ENCODE measurements around the gene PAPPA2.
"Not testable (repeated sequence)": the region's sequence is repeated elsewhere in the genome, so short reads cannot be mapped to it uniquely, and the experiment has no call there.

Gene PAPPA2

DNA sequence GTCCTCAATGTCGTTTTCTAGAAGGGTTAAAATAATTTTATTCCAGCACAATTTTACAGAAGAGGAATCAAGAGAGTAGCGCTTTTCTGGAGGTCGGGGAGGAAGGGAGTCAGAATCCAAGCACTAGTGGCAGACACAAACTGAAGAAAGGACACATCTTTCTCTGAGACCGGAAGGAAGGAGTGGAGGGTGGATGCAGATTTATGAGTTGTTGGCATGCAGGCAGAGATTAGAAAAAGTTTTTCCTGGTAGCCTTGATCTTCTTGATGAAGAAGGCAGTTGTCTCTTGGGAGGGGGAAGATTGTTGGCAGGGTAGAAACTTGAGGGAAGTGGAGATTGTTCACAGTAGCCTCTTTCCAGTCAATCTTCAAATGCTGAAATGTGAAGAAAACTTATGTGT lies 149.8 kb downstream of the PAPPA2 start:
- DNase-seq, result no peak

DNA sequence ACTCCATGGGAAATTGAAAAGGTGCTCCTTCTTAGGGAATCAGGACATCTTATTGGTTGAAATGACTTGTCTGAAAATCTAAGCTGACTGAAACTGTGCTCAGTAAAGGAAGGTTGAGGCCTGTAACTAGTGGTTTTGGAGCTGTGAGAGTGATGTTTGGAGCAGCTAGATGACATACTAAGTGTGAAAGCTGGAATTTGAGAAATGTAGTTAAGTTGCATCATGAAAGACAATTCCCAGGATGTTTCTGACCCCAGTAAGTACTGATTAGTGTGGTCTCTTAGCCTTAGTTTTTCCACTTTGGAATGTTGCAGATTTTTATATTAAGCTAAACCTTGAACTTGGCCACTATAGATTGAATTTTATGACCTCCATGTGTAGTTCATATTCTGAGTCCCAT lies 154.9 kb downstream of the PAPPA2 start:
- no peak for DNase-seq

- DNase-seq, result no peak
Observed at GRCh38 chr1:176619261-176619660, 156.3 kb downstream of the PAPPA2 start.

DNA sequence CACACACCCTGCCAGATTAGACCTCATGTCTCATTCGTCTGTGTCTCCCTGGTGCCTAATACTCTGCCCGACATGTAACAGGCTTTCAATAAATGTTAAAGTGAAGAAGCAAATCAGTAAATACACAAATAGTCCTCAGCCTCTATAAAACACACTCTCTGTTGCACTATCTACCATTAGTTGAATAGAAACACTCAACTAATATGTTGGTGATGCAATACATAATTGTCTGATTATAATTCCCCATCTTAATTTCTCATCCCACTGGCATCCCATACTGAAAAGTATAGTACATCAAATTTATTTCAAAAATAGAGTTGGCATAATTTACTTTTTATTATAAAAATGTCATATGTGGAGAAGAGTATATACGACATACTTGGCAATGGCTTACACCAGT lies 162.4 kb downstream of the PAPPA2 start:
- DNase-seq, result no peak

DNA sequence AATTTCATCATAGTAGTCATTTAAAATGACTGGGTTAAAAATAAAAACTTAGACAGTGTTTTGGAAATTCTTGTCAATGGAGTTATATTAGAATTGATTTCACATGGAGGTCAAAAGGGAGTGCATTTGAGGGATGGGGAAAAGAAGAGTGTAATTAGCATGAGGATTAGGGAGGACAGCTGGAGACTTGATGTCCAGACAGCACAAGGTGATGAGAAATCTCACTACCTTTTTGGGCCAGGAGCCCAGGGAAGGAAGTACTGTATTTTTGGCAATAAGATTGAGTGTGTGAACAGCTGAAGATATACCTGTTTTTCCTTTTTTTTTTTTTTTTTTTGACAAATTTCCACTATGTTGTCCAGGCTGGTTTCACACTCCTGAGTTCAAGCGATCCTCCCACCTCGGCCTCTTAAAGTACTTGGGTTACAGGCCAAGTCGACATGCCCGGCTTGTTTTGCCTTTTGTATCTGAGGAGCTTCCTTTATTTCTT lies 163.6 kb downstream of the PAPPA2 start:
- no peak for DNase-seq

GRCh38 chr1:176628775-176629174 lies 165.8 kb downstream of the PAPPA2 start:
- no peak for DNase-seq

DNA sequence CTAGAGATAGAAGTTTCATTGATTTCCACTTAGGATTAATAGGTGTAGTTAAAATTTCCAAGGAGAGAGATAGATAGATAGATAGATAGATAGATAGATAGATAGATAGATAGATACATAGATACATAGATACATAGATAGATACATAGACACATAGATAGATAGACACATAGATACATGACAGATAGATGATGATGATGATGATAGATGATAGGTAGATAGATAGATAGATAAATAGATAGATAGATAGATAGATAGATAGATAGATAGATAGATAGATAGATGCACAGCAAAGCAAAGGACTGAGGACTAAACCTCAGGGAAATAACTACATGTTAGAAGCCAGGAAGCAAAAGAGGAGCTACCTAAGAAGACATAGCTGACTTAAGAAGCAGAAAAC lies 171.8 kb downstream of the PAPPA2 start:
- DNase-seq, result not testable (repeated sequence)

DNA sequence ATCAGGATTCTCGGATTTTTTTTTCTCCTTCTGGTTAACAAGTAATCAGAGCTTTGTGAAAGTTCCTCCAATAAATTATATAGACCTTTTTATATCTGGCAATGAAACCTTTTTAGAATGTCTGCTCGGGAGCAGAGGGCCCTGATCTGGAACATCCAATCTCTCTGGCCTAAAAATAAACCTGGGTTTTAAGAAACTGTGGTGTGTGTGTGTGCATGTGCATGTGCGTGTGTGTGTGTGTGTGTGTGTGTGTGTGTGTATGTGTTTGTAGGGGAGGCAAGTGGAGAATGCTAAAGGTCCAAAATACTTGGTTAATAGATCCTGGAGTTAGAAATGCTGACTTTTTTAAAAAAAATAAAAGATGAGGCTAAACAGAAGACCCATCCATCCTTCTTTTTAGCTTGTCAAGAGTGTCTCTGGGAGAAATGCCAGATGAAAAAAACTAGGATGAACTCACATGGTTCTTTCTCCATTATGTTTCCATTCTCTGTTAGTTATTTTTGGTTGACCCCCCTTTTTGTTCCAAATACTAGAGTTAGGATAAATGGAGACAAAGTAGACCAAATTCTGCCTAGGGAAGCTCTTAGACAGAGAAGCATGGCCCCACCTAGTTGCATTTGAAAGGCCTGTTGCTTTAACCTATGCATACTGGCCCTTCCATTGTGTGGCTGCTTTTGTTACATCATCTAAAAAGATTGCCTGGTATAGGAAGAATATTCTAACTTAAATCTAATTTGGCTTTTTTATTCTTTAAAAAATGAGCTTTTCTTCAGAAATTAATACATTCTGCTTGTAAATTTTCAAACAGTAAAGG lies 175.9 kb downstream of the PAPPA2 start:
- DNase-seq, result no peak

DNA sequence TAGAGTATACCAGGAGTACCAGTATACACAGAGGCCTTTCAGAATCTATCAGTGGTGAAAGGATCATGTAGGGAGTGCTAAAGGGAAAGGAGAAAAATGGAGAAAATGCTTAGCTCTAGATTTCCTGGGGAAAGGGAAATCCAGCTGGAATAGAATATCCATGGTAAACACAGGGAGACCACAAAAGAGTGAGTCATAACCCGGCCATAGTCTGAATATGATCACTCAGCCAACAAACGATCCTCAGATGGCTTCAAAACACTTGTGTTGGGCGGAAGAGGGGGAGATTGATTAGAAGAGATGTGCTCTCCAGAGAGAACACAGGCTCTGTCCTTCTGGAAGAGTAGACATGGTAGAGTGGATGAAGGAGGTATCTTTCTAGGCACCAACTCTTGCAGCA lies 180.6 kb downstream of the PAPPA2 start:
- no peak for DNase-seq

DNA sequence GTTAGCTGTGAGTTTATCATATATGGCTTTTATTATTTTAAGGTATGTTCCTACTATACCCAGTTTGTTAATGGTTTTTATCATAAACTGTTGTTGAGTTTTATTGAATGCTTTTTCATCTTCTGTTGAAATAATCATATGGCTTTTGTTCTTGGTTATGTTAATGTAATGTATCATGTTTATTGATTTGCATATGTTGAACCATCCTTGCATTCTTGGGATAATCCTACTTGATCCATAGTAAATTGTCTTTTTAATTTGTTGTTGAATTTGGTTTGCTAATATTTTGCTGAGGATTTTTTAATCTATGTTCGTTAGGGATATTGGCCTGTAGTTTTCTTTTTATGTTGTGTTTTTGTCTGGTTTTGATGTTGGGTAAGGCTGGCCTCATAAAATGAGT lies 185.6 kb downstream of the PAPPA2 start:
- DNase-seq, result no peak

DNA sequence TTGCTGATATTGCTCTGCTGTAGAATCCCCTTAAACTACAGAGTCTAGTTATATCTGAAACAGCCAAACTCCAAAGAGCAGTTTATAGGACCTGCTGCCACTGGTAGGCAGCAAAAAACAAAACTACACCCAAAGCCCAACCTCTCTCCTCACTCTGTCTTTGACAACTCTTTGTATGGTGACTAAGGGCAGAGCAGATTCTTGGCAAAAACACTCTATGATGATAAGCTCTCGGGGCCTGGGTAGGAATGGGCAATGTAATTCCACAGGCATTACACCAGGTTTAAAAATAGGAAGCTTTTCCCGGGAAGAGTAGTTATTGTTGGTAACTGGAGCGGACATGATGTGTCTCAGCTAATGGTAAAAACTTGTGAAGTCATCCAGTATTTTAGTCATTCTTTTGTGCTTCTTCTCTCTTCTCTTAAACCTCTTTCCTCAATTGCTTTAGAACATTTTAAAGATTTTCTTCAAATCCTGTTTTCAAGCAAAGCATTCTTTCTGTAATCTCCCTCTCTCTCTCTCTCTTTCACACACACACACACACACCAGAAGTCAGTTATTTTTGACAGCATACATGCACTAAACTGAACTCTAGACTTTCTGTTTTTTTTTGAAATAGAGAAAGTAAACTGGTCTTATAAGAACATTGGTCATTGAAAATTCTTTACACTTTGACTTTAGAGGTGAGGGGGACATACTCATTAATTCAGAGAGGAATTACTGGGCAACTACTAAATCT lies 193.5 kb downstream of the PAPPA2 start:
- DNase-seq, result no peak

DNA sequence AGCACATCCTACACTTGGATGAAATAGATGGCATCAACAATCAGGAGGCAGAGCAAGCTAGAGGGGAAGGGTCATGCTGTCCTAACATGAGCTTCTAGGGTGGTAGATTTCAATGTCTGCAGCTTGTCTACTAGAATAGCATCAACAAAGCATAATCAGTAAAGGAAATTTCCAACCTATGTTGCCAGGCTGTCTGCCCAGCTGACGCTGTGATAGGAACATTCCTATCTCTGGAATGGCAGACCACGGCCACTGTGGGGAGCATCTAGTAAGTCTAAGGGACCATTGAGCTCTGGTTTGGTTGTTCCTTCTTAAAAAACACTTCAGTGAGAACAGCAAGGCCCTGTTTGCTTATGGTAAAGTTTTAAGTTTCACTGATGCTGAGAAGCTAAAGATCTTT lies 206.8 kb downstream of the PAPPA2 start:
- DNase-seq, result no peak

DNA sequence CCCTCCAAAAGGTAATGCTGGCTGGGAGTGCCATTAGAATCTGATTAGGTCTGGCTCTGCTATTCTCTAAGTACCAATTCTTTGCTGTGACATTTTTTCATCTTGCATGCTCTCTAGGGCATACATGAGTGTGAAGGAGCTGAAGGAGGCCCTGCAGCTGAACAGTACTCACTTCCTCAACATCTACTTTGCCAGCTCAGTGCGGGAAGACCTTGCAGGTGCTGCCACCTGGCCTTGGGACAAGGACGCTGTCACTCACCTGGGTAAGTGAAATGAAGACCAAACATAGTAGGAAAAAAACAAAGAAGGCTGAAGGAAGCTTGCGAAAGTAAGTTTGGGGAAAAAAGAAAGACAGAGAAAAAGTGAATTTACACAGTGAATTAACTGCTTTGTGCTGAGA lies 207.9 kb downstream of the PAPPA2 start:
- DNase-seq, result no peak

DNA sequence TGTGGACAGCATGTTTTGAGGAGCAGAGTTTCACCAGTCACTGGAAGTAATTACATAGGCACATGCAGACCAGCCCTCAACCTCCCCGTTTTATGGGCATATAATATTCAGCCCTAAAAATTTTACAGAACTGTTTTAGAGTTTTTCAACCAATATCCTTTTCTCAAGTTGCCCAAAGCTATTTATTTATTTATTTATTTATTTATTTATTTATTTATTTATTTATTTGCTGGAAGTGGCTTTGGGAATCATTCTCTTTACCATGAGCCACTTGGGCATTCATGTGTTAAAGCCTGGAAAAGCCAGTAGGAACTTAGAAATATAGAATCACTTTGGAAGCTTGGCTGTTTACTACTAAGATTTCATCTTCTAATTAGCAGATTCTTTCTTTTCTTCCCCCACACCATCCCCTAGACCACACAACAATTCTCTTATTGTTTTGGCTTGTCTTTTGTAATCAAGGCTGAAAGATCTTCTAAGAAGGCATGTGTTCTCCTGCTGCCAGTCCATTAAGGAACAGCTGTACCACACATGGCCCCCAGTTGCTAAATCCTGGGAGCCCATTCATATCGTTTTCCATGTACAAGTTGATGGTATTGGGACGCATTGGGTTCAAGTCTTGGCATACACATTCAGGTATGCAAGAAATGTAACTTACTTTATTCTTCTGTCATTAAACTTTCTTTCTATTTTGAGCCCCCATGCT lies 220.0 kb downstream of the PAPPA2 start:
- no peak for DNase-seq

- DNase-seq, result peak; percentile 50 to 80
Observed at GRCh38 chr1:176691251-176692228, 228.6 kb downstream of the PAPPA2 start.

DNA sequence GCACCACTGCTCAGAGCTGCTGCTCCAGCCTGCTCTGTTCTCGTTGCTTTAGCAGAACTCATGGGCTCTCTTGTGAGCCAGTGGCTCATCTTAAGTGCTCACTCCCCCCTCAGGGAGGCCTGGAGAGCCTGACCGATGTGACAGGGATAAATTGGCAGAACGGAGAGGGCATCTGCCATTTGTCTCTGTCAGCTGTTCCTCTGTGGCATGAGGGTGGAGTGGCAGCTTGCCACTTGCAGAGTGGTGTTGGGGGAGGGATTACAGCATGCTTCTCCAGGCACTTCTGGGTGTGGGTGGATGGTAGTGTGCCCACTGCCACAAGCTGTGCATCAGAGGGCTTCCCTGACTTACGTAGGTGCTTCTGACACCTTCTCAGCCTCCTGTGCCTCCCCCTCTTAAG lies 229.5 kb downstream of the PAPPA2 start:
- DNase-seq, result no peak

- no peak for DNase-seq
Observed at GRCh38 chr1:176692988-176693696, 230.2 kb downstream of the PAPPA2 start.

DNA sequence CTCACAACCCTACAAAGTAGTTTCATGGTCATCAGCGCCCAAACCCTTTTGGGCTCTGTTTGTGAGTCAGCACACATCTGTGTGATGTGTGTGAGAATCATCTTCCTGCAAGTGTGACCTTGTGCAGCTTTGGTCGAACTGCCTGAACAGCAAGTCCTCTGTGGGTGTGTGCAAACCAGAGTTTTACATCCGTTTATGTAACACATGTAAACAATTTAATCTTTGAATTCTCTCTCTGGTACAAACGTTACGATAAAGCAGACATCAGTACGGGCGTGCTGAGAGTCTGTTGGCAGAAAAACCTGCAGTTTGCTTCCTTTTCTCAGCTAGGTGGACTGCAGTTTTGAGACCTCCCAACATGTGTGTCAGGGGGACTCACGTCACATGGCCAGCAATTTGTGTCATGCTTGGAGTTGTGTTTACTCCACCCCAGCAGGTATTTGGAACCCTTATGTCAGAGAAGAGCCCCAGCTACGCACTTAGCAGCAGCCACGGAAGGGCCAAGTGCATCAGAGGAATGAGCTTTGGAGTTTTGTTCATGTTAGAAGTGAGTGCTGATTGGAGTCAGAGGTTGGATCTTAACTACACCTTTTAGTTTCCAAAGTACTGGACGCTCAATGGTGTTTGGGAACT lies 230.8 kb downstream of the PAPPA2 start:
- DNase-seq, result no peak

DNA sequence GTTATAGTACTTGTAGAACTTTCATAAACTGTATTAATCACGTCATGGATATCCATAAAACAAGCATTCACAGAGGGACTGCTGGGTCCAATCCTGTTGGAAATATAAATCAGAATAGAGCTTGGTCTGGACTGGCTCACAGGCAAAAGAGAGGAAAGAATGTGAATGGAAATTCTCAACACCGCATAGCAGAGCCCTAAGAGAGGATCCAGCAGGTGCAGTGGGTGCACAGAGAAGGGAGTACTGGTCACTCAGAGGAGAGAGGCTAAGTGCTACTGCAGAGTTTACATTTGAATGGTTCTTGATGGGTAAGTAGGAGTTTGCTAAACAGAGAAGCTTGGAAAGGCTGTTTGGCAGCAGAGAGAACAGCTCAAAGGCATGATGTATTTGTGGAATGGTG lies 231.7 kb downstream of the PAPPA2 start:
- no peak for DNase-seq

DNA sequence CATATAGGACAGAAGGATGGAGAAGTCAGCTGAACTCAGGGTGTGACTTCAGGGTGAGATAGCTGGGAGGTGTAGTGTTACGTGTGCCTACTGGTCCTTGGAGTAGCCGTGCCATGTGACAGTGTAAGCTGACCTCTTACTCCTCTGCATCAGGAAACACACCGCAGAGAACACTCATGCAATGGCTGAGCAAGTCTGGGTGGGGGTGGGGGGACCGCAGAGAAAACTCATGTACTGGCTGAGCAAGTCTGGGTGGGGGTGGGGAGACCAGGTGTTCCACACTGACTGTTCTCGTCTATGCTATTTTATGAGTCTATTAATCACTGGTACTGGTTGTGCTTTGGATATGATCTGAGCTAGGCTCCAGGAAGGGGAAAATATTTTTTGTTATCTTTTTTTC lies 233.1 kb downstream of the PAPPA2 start:
- DNase-seq, result no peak

GRCh38 chr1:176696689-176697088 lies 233.7 kb downstream of the PAPPA2 start:
- no peak for DNase-seq
